GM12874 (cell line): ENCODE results near the gene BHLHA15.

ENCODE experiments used
- CTCF ChIP-seq: IDR thresholded peaks from 2 replicates; pipeline ENCODE4 v1.5.1; 2011; ENCODE audit warnings: low read depth, mild to moderate bottlenecking, control low read depth, low read length, moderate library complexity; ENCODE audit not compliant: insufficient read depth

BHLHA15 gene

GRCh38 chr7:98217623-98218582 is 6.7 kb downstream of the BHLHA15 start:
- TF ChIP-seq CTCF, result no peak

GRCh38 chr7:98221611-98222532 is 10.6 kb downstream of the BHLHA15 start:
- TF ChIP-seq CTCF, result no peak

- TF ChIP-seq CTCF, result no peak
Measured at GRCh38 chr7:98222533-98223195, 11.4 kb downstream of the BHLHA15 start.

- TF ChIP-seq CTCF, result no peak
Measured at GRCh38 chr7:98223351-98223897, 12.2 kb downstream of the BHLHA15 start.

GRCh38 chr7:98223898-98224700 is 12.9 kb downstream of the BHLHA15 start:
- TF ChIP-seq CTCF, result no peak

- TF ChIP-seq CTCF, result no peak
Measured at GRCh38 chr7:98224701-98225181, 13.5 kb downstream of the BHLHA15 start.
